SU-DHL-6 (cell line): ENCODE results near the gene SEMA5A.

Experiments used
- CTCF ChIP-seq: fragments of 200-600 bp; sonication (generic); IDR thresholded peaks from one replicate; pipeline ENCODE4 v1.5.1; 2017; ENCODE audit warnings: antibody characterized with exemption, mild to moderate bottlenecking, low read length, moderate library complexity; ENCODE audit not compliant: insufficient read depth, poor library complexity, severe bottlenecking
- EZH2phosphoT487 ChIP-seq: fragments of 200-600 bp; sonication (generic), shearing (Covaris generic); conservative IDR thresholded peaks from 2 replicates; pipeline ENCODE4 v1.6.1; 2018; ENCODE audit warnings: mild to moderate bottlenecking, antibody characterized with exemption, low read length, moderate library complexity, mixed read lengths

- TF ChIP-seq CTCF (no peak), EZH2phosphoT487 (no peak)
Measured at GRCh38 chr5:9562141-9562540, 16.3 kb upstream of the SEMA5A start.
